Uterus (tissue), 2 donors: ENCODE data around the gene THRB.

ENCODE experiments used
- POLR2A ChIP-seq, 2 donors: fragments of 450-650 bp; IDR thresholded peaks; one replicate each; pipeline ENCODE4 v1.6.1; 2016; ENCODE audit warnings: antibody characterized with exemption in 2 of 2, mild to moderate bottlenecking in 1 of 2, moderate library complexity in 1 of 2
- TF ChIP-seq, protein P1 (sequence below), 4 experiments: fragments of 200-600 bp in 2 of 4; fragments of 450-650 bp in 2 of 4; sonication (generic) in 2 of 4; IDR thresholded peaks; one replicate each; pipeline ENCODE4 v1.5.1; 2016 to 2019; ENCODE audit warnings: antibody characterized with exemption in 4 of 4, mild to moderate bottlenecking in 2 of 4, moderate library complexity in 1 of 4

DNA sequence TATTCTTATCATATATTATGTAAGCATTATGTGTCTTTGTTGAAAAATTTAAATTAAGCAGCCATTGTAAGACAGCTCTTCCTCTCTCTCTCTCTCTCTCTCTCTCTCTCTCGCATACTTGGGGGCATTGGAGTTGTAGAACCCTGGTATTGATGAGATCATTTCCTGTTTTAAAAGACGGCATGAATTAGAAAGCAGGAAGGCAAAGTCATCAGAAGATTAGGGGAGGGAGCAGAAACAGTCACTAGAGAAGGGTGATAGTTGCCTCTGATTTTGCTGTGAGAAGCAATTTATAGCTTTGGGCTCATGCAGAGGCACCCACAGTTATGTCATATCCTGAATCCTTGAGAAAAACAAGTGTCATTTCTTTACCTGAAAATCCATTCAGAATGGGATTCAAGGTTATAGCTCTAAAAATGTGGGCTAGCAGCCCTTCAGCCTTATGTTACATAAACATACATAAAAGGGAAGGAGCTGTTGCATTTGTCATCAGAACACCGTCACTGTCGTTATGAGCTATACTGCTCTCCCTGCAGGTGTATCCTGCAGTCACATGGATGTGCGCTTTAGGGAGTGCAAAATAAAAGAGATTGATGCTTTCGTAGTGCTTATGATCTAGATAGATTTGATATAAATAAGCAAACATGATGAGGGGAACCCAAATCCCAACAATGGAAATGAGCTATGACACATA lies 335.7 kb downstream of the THRB start:
- TF ChIP-seq, protein P1, sequence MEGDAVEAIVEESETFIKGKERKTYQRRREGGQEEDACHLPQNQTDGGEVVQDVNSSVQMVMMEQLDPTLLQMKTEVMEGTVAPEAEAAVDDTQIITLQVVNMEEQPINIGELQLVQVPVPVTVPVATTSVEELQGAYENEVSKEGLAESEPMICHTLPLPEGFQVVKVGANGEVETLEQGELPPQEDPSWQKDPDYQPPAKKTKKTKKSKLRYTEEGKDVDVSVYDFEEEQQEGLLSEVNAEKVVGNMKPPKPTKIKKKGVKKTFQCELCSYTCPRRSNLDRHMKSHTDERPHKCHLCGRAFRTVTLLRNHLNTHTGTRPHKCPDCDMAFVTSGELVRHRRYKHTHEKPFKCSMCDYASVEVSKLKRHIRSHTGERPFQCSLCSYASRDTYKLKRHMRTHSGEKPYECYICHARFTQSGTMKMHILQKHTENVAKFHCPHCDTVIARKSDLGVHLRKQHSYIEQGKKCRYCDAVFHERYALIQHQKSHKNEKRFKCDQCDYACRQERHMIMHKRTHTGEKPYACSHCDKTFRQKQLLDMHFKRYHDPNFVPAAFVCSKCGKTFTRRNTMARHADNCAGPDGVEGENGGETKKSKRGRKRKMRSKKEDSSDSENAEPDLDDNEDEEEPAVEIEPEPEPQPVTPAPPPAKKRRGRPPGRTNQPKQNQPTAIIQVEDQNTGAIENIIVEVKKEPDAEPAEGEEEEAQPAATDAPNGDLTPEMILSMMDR (IDR thresholded peaks at IDR 0.05) = no peak
- no peak for TF ChIP-seq POLR2A (IDR thresholded peaks at IDR 0.05)
